ENCODE results near the gene RPS21. TPM values are rescaled to one million over a fixed set of nuclear protein-coding genes. Genes with fewer than 3 reads are reported as not detected.

RPS21 gene
- total and polyA plus RNA-seq, 2 of the 13 experiments (the other 11 are each of a cell fraction or from before 2014, with no cell fraction given), result 2,647 to 11,063 TPM

- TF ChIP-seq ZHX2 (IDR thresholded peaks at IDR 0.05; ENCODE audit: low read depth) (peak; percentile 91), ZHX2 (CRISPR knock-in tag; IDR thresholded peaks at IDR 0.05; ENCODE audit: borderline replicate concordance) (no peak; the same call in 1 of the 2 replicates), ZNF670 (CRISPR knock-in tag; IDR thresholded peaks at IDR 0.05; ENCODE audit: borderline replicate concordance) (no peak; the same call in 1 of the 2 replicates), ZUFSP (CRISPR knock-in tag; IDR thresholded peaks at IDR 0.05; ENCODE audit: borderline replicate concordance) (no peak), ZNF407 (CRISPR knock-in tag; IDR thresholded peaks at IDR 0.05; ENCODE audit: not compliant biosample characterization) (peak; percentile 69), FOXA1 (IDR thresholded peaks at IDR 0.05) (no peak), FOXA1 (CRISPR knock-in tag; IDR thresholded peaks at IDR 0.05) (peak; percentile 37; the same call in 1 of the 2 replicates), ZNF446 (CRISPR knock-in tag; IDR thresholded peaks at IDR 0.05) (peak; percentile 62; the same call in 1 of the 2 replicates), ZKSCAN5 (CRISPR knock-in tag; IDR thresholded peaks at IDR 0.05) (no peak), ZNF639 (CRISPR knock-in tag; conservative IDR thresholded peaks at IDR 0.05) (peak; percentile 93; the same call in 1 of the 2 replicates)
Measured at GRCh38 chr20:62386383-62387218, at the start of gene RPS21 (continued).

Data from HepG2 (cell line).